HG02852 (cell line): ENCODE data around the gene ACER2.
A peak's percentile ranks its signal among the peaks of the same experiment; 100 is the strongest.

Experiments
- ATAC-seq: cut with Tn5 transposase; IDR thresholded peaks from one replicate; pipeline ENCODE4 v1.9.1; 2021; ENCODE audit warnings: mild to moderate bottlenecking, moderate library complexity; ENCODE audit not compliant: unreplicated experiment

ACER2 gene

DNA sequence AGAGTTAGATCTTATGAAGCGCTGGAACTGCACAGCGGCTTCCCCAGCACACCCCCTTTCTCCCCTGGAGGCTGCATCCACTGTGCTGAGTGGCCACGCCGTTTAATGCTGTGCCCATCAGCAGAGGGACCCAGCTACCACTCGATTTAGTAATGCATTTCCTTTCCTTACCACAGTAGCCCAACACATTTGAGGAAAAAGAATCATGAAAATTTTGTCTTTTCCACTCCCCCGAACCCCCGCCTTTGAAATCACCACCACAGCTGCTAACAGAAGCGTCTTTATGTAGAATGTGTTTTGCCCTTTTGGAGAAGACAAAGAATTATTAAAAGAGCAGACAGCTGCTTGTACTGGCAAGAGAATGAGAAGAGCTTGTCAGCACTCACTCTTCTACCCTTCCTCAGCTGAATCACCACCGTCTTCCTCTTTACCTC is 73.2 kb downstream of the ACER2 start:
- no peak for ATAC-seq

DNA sequence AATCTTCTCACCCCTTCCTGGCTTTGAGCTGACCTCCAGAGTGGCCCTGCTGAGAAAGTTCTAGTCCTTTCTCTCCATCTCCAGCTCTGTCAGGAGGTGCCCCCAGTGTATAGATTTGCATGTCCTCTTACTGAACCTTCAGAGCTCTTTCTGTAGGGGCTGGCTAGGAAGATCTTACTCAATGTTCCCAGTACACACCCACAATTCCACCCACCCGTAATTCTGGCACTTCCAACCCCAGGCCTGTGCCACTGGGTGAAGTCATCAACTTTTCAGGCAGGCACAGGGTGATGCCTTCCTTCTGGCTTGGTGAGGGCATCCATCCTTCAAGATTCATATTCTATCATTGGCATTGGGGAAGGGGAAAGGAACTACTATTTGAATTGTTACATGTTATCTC is 75.9 kb downstream of the ACER2 start:
- ATAC-seq: no peak

DNA sequence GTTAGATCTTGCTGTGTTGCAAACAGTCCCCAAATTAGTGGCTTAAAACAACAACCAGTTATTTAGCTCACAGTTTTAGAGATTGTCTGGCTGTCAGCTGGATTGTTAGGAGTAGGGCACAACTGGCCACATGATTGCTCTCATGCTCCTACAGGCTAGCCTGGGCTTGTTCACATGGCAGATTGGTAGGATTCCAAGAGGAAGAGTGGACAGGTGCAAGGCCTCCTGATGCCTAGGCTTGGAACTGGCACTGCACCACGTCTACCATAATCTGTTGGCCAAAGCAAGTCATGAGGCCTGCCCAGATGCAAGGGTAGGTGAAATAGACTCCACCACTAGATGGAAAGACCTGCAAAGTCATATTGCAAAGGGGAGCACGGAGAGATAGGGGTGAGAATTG is 76.4 kb downstream of the ACER2 start:
- ATAC-seq: no peak

DNA sequence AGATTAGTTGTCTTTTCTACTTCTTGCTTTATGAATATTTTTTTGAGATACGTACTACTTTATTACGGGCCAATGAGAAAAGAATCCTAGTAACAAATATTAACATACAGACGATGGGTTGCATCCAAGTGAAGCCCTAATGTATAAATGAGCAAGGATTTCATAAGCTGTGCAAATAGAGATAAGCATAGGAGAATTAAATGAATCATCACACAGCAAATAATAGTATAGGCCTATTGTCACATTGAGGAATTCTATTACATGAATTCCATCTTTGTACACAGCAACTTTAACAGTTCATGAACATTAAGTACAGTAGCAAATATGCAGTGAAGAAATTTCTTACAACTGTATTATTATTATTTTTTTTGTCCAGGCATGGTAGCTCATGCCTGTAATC is 78.0 kb downstream of the ACER2 start:
- no peak for ATAC-seq

DNA sequence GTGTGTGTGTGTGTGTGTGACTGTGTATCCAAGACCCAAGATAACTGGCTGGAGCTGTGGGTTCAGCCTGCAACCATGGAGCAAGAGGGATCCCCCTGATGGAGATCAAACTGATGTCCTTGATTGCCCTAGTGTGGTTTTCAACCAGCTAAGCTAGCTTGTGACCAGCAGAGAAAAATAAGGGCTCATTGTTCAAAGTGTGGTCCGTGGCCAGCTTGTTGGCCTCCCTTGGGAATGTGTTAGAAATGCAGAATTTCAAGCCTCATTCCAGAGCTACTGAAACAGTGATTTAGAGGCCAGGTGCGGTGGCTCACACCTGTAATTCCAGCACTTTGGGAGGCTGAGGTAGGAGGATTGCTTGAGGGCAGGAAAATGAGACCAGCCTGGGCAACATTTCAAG is 79.9 kb downstream of the ACER2 start:
- no peak for ATAC-seq

DNA sequence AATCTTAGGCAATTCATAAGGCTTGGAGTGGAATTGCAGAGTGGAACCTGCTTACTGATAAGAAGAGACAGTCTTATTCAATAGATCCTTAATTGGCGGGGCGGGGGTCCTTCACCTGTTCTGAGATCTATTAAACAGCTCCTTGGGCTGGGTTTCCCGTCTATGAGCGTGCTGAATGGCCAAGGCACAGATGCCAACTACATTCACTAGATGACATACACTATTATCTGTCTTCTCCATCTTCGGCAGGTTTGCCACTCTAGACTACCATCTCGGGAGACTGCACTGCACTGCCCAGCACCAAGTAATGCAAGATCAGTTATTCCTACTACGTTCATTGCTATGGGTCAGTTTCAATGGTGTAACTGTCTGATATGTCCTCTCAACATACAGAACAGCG is 81.5 kb downstream of the ACER2 start:
- ATAC-seq: no peak

DNA sequence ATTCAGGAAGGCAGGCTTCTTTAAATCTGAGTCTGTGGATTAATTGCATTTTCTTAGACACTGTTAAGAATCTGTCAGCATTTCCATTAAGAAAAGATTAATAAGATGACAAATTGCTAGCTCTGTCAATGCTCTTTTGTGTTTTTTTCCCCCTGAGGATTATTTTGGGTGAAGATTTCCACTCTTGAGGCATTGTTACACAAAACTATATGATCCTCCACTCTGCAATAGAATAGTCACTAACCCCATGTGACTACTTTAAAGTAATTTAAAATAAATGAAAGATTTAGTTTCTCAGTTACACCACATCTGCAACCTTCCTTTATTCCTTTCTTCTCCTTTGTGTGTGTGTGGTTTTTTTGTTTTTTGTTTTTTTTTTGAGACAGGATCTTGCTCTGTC is 82.0 kb downstream of the ACER2 start:
- no peak for ATAC-seq

DNA sequence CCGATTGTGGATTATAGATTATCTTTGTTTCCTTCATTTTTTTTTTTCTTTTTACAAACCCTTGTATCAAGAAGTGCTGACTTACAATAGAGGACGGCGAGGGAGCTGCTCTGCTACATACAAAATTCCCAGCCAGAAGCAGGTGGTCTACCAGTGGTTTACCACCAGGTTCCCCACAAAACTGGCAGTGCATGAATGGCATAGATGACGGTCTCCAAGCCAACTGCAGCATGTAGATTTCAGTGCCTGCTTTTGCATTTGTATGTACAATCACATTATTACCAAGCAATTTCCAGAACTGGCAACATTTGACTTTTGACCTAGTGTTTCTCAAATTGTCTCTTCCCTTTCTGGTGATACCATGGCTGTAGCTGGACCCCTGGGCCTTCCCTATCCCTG is 84.0 kb downstream of the ACER2 start:
- no peak for ATAC-seq

DNA sequence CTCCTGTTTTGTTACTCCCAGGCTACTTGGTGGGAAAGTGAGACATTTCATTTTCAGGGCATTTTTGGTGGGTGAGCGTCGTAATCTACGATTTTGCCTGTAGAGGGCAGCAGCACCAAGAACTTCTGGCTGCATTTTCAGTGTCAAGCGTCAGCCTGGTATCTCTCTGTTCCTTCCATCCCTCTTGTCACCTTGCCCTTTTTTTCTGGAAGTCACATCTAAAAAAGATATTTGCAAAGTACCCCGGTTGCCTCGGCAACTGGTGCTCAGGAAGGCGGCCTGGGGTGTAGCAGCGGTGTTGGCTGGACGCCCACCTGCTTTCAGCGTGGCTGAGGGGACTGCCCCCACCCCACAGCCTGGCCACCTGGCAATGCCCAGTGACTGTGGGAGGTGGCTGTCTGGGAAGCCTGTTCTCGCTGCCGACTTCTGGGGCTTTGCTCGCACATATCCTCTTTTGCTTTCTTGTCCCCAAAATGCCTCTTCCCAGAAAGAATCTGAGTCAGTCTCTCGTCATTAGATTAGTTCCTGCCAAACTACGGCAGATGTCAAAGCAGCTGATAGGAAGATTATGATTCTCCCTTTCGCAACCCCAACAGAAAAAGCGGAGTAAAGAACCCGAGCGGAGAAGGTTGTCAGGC is 84.5 kb downstream of the ACER2 start:
- peak; percentile 70 for ATAC-seq

DNA sequence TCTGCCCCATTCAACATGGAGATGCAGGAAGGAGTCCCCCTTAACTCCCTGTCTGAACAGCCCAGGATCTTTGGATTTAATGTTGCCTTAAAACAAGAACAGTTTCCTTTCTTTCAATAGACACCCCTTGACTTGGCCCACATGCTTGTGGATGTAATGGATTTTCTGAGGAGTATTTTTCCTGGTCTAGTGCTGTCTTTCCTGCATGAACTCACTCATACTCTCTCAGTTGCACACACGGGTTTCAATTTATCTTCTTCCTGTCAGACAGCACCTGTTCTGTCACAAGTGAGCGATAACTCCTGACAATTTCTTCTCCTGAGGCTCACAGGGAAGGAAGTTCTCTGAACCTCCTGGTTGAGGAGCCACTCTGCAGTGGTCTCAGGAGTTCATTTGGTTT is 85.1 kb downstream of the ACER2 start:
- no peak for ATAC-seq

DNA sequence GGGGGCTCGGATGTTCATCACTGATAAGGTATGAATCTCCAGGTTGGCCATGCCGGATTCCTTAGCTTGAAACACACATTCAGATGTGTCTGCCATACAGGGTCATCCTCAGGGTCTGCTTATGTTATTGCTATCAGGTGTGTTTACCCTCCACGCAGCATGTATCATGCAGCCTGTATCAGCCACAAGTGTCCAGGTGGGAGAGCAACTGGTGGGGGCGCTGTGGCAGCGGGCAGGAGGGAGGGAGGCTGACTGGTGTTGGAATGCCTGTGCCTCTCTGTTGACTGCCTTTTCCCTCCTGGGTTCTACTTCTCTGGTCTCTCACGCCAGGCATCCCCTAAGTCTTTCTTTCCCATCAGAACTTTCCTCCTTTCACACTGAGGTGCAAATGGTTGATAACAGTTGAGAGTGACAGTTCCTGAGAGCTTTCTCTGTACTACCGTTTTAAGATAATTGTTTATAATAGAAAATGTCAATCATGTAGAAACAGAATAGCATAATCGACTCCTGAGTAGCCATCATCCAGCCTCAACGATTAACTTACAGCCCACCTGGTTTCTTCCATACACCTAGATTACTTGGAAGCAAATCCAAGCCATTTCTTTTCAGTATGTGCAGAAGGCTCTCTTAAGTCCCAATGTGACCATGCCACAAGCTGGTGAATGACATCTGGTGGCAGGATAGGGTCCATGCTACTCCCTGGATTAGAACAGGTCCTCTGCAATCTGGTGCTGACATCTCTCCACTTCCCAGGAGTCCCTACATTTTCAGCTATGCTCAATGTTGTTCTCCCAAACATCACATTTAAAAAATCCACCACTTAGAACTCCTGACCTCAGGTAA is 86.6 kb downstream of the ACER2 start:
- ATAC-seq: no peak

DNA sequence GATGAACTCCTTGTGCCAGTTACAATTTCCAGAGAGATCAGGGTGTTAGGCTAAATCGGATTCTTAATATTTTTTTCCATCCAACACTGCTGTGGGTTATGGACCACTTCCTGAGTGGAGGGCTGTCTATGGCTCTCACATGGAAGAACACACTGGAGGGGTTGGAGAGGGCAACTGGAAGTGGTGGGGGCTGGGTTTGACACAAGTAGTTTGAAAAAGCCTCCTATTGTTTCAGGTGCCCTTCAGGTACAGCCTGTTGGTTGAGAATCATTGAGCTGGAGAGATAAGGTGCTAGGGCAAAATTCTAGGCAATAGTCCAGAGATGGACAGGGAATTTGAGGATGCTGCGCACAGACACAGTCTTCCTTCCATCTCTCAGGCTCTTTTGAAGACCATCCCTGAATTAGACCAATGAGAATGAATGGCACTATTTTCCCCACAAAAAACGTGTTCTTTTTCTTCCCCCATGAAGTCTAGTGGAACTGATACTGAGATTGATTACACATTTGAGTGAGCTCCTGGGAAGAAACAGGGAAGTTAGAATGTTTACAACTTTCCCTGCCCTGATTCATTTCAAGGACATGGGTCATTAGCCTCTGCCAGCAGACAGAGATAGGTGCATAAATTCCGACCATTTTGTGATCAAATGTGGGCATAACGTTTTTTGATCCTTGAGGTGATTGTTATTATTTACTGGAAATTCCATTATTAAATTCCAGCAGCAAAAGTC is 87.7 kb downstream of the ACER2 start:
- no peak for ATAC-seq

DNA sequence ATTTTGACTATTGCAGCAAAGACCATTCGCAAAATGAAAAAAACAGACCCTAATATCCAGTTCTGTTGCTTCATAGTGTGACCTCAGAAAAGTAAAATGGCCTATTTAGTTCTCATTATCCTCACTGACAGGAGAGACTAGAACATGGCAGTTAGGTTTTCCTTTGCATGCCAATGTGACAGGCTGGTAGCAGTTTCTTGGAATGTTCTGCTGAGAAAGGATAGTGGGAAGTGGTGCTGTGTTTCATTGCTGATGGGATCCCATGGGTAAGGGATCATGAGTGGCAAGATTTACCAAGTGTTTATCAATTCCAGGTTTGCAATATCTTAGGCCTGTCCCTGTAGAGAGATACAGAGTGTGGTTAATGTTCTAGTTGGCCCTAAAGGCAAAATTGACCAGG is 88.5 kb downstream of the ACER2 start:
- no peak for ATAC-seq

DNA sequence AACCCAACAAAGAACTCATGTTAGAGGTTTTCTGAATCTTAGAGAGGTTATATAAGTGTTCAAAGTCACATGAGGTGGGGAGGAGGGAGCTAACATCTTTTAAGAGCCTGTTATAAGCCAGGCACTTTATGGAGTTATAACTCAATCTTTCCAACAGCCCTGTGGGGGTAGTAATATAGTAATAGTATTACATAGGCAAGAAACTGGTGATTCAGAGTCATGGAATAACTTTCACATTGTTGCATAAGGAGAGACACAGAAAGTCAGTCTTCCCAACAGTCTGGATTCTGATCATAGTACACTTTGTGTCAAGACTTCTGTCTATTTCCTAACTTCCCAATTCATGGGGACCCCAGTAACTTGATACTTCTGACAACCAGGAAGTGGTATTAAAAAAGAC is 89.2 kb downstream of the ACER2 start:
- no peak for ATAC-seq
